ENCODE results near the gene FERD3L.

DNA sequence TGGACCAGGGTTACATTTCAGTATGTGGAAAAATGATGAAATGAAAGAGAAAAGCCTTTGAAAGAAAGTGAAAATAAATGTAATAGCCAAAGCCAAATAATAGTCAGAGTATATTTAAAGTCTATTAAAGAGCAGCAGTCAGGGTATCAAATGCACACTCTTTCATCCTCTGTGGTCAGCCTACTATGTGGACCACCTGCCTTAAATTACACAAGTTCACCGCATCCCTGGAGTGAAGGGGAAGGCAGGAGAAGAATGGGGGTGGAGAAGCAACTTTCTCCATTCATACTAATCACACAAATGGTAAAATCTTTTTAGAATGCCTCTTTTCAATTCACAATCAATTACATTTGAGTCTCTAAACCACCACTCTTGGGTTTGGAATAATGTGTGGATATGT, 43.7 kb downstream of the FERD3L start:
- TF ChIP-seq, protein P1, sequence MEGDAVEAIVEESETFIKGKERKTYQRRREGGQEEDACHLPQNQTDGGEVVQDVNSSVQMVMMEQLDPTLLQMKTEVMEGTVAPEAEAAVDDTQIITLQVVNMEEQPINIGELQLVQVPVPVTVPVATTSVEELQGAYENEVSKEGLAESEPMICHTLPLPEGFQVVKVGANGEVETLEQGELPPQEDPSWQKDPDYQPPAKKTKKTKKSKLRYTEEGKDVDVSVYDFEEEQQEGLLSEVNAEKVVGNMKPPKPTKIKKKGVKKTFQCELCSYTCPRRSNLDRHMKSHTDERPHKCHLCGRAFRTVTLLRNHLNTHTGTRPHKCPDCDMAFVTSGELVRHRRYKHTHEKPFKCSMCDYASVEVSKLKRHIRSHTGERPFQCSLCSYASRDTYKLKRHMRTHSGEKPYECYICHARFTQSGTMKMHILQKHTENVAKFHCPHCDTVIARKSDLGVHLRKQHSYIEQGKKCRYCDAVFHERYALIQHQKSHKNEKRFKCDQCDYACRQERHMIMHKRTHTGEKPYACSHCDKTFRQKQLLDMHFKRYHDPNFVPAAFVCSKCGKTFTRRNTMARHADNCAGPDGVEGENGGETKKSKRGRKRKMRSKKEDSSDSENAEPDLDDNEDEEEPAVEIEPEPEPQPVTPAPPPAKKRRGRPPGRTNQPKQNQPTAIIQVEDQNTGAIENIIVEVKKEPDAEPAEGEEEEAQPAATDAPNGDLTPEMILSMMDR (IDR thresholded peaks at IDR 0.05) = no peak
- TF ChIP-seq POLR2A (IDR thresholded peaks at IDR 0.05) = no peak
- no peak for TF ChIP-seq POLR2AphosphoS5 (IDR thresholded peaks at IDR 0.05)
- TF ChIP-seq EP300 (IDR thresholded peaks at IDR 0.05; ENCODE audit: low read depth) = no peak
